K562 (cell line): ENCODE measurements around the gene GLIPR2.

ENCODE experiments used
- PTBP1 ChIP-seq: fragments of 200-400 bp; formaldehyde crosslinking; IDR thresholded peaks from 2 replicates; pipeline ENCODE4 v1.6.1; 2017; ENCODE audit warnings: low read depth, low read length
- SRSF7 ChIP-seq: fragments of 200-400 bp; formaldehyde crosslinking; optimal IDR thresholded peaks from 2 replicates; pipeline ENCODE3; 2017; ENCODE audit warnings: mild to moderate bottlenecking, low read depth, low read length
- STAT5B ChIP-seq: fragments of 250-450 bp; sonication (Bioruptor Pico); IDR thresholded peaks from 2 replicates; pipeline ENCODE4 v1.8.0; 2021; ENCODE audit warnings: mild to moderate bottlenecking, inconsistent platforms

DNA sequence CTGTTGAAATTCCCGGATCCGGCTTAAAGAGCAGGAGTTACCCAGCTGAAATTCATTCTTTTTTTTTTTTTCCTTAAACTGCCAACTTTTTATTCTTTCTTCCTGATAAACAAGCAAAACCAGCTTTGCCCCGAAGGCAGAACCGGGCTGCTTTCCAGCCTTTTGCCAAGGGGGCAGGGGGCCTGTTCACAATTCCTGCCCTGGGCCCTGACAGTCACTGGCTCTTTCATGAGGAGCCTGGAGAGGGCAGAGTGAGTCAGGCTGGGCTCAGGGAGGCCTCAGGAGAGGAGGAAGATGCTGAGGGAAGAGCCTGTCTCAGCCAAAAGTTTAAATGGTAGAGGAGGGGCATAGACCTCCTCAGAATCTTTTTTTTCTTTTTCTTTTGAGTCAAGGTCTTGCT is 4.8 kb downstream of the GLIPR2 start:
- TF ChIP-seq SRSF7 (no peak), STAT5B (no peak), PTBP1 (no peak)
